ENCODE measurements around the gene DNAJC28. TPM values are rescaled to one million over a fixed set of nuclear protein-coding genes. Genes with fewer than 3 reads are reported as not detected.

The DNAJC28 gene
- total RNA-seq, 1 donor from 2014 or later, result 5.5 TPM

DNA sequence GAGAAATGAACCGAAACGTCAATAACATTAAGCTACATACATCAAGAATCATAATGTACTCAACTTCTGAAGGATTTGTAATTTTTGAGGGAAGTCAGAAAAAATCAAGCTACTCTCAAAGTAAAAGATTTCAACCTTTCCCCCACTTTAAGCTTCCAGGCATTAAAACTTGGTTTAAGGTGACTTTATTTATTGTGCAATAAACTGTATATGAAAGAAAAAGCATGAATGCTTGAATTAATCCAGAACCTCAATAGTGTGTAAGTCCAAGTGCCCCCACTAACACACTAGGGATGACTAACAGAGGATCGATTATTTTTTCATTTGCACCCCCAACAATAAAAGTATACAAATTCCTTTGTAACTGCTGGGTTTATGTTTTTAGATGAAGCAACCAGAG lies 39.5 kb upstream of the DNAJC28 start:
- Mint-ChIP-seq H3K4me1 (ENCODE audit: low read depth) (no peaks in the 10 kb centered on the region), H3K27me3 (no peaks in the 10 kb centered on the region), H3K36me3 (ENCODE audit: insufficient read depth) (peaks cover 31% of the 10 kb centered on the region), H3K4me3 (ENCODE audit: low read depth) (no peak overlapping the region), H3K27ac (no peak overlapping the region), H3K9me3 (ENCODE audit: low read depth) (no peaks in the 10 kb centered on the region)
- TF ChIP-seq CTCF (IDR thresholded peaks at IDR 0.05; ENCODE audit: unreplicated experiment), result no peak
- DNase-seq (ENCODE audit: low spot score, unreplicated experiment), result no peak

DNA sequence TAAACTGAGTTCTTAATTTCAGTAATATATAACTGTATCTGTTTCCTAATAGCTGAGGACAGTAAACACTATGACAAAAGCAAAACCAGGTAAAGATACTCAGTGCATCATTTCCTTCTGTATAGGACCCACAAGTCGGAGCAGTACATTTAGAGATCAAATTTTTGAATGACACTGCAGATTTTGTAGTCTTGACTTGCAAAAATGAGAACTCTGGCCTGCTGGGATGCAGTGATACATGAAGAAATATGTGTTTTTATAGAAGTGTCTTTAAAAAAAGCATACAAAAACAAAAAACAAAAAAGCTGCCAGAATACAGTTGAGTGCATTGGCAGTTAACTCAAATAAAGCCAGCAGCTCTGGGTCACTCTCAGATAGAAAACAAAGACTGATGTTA lies 31.4 kb upstream of the DNAJC28 start:
- Mint-ChIP-seq H3K4me3 (ENCODE audit: low read depth) (no peak overlapping the region), H3K27ac (no peak overlapping the region), H3K9me3 (ENCODE audit: low read depth) (no peaks in the 10 kb centered on the region), H3K27me3 (no peaks in the 10 kb centered on the region), H3K36me3 (ENCODE audit: insufficient read depth) (peaks cover 20% of the 10 kb centered on the region), H3K4me1 (ENCODE audit: low read depth) (no peaks in the 10 kb centered on the region)
- TF ChIP-seq CTCF (IDR thresholded peaks at IDR 0.05; ENCODE audit: unreplicated experiment), result no peak
- DNase-seq (ENCODE audit: low spot score, unreplicated experiment), result no peak

DNA sequence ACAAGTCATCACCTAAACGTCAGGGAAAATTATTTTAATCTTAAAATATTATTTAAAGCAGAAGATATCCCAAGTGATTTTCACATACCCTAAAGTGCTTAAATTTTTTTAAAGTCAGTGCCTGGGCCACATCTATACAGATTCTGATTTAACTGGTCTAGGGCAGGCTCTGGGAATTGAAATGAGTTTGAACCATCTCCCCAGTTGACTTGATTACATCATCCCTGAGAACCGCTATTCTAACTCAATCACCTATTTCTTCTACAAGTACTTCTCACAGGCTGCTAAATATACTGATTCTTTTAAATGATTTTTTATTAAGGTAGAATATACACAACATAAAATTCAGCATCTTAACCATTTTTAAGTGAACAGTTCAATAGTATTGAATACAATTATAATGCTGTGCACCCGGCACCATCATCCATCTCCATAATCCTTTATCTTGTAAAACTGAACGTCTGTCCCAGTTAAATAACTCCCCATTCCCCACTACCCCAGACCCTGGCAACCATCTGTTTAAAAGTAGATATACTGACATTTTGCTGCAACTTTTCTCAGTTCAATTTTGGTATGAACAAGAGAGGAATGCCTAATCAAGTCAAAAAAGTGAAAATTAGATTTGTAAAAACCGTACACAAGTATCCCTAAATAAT lies 30.9 kb upstream of the DNAJC28 start:
- Mint-ChIP-seq H3K9me3 (ENCODE audit: low read depth) (no peaks in the 10 kb centered on the region), H3K36me3 (ENCODE audit: insufficient read depth) (peaks cover 19% of the 10 kb centered on the region), H3K27ac (no peak overlapping the region), H3K4me1 (ENCODE audit: low read depth) (no peaks in the 10 kb centered on the region), H3K27me3 (no peaks in the 10 kb centered on the region), H3K4me3 (ENCODE audit: low read depth) (no peak overlapping the region)
- no peak for TF ChIP-seq CTCF (IDR thresholded peaks at IDR 0.05; ENCODE audit: unreplicated experiment)
- DNase-seq (ENCODE audit: low spot score, unreplicated experiment), result no peak

DNA sequence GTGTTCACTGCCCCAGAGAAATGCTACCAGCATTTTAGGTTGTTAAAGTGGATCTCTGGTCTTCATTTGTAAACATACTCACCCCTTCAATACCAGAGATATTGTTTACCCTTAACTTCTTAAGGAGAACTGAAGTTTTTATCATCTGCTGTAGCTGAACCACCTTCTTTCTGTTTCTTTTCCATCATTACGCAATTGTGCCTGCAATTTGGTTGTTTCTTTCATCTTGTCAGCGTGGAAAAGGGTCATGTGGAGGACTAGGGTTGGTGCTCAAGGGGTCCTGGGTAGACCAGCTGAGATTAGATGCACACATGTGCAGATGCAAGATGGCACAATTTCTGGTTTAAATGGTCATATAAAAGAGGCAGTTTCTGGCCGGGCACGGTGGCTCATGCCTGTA lies 27.4 kb upstream of the DNAJC28 start:
- Mint-ChIP-seq H3K4me3 (ENCODE audit: low read depth) (no peak overlapping the region), H3K4me1 (ENCODE audit: low read depth) (no peaks in the 10 kb centered on the region), H3K9me3 (ENCODE audit: low read depth) (no peaks in the 10 kb centered on the region), H3K36me3 (ENCODE audit: insufficient read depth) (peaks cover 31% of the 10 kb centered on the region), H3K27ac (no peak overlapping the region), H3K27me3 (no peaks in the 10 kb centered on the region)
- TF ChIP-seq CTCF (IDR thresholded peaks at IDR 0.05; ENCODE audit: unreplicated experiment), result no peak
- DNase-seq (ENCODE audit: low spot score, unreplicated experiment), result no peak

- Mint-ChIP-seq H3K36me3 (ENCODE audit: insufficient read depth) (peaks cover 38% of the 10 kb centered on the region), H3K4me1 (ENCODE audit: low read depth) (no peaks in the 10 kb centered on the region), H3K4me3 (ENCODE audit: low read depth) (no peak overlapping the region), H3K9me3 (ENCODE audit: low read depth) (no peaks in the 10 kb centered on the region), H3K27me3 (no peaks in the 10 kb centered on the region), H3K27ac (no peak overlapping the region)
- DNase-seq (ENCODE audit: low spot score, unreplicated experiment), result no peak
- no peak for TF ChIP-seq CTCF (IDR thresholded peaks at IDR 0.05; ENCODE audit: unreplicated experiment)
These were observed 22.7 kb upstream of the DNAJC28 start for GRCh38 chr21:33514229-33514628.
